ENCODE measurements around the gene ARID1A.

The ARID1A gene

DNA sequence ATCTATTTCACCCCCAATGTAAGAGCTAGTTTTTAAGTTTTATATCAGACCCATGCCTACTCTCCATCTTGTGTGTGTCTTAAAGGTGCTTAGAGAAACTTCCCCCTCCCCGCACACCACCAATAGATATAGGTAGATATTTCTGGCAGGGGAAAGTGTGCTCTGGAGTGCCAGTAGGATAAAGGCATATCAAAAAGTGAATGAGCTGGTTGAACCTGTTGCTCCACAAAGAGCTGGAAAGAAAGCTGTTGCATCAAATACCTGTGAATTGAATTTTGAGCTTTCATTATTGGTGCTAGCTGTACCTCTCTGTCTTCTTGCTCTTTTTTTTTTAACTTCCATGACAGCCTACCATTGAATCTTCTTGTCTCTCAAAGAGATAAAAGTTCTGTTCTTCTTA is 32.8 kb downstream of the ARID1A start:
- DNase-seq (ENCODE audit: low read depth), result no peak

DNA sequence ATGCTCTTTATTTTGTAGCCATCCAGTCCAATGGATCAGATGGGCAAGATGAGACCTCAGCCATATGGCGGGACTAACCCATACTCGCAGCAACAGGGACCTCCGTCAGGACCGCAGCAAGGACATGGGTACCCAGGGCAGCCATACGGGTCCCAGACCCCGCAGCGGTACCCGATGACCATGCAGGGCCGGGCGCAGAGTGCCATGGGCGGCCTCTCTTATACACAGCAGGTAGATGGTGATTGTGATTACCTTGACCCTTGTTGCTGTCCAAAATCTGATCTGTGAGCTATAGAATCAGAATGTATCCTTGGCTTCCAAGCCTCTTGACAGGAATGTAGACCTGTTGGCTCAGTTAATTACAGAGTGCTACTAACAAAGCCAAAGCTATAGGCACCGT is 33.8 kb downstream of the ARID1A start:
- no peak for DNase-seq (ENCODE audit: low read depth)

DNA sequence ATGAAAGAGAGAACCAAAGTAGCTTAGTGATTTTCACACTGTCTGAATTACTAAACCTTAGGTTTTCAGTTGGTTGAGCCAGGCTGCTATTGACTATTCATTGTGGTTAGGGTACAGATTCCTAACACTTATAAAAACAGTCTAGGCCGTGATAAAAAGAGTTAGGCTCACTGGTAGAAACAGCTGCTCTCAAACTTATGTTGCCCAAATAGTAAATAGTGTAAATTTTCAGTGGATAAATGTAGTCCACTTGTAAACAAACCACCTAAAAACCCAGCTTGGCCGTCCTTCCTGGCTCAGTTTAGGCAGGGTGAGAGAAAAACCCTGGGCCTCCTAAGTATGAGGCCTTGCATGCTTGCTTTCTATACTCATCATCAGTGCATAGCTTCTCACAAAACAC is 34.9 kb downstream of the ARID1A start:
- no peak for DNase-seq (ENCODE audit: low read depth)

GRCh38 chr1:26731233-26731902 is 35.6 kb downstream of the ARID1A start:
- no peak for DNase-seq (ENCODE audit: low read depth)

GRCh38 chr1:26733392-26733791 is 37.6 kb downstream of the ARID1A start:
- no peak for DNase-seq (ENCODE audit: low read depth)

- DNase-seq (ENCODE audit: low read depth), result no peak
These were observed 38.2 kb downstream of the ARID1A start for GRCh38 chr1:26733982-26734381.

DNA sequence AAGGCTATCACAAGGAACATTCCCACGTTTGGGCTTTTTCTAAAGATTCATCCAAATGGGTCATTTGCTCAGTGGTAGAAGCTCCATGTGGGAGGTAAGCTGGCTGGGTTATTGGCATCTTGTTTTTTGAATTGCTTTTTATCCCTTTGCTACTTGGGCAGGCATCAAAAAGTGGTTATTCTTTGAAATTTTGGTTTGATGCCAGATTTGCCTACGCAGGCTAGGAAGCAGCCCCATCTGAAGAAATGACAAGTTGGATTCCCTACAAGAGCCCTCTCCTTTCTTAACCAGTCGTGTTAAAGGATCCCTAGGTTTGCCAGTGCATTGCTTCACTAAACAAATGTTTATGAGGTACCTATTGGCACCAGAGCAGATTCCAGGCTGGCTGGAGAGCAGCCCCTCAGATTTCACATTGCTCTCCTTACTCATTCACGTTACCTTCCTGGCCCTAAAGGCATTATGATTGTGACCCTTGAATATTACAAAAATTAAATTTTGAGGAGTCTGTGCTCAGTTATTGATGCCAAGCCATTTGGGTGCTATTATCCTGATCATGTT is 38.8 kb downstream of the ARID1A start:
- no peak for DNase-seq (ENCODE audit: low read depth)

- no peak for DNase-seq (ENCODE audit: low read depth)
These were observed 43.6 kb downstream of the ARID1A start for GRCh38 chr1:26739329-26739914.

GRCh38 chr1:26740023-26740634 is 44.3 kb downstream of the ARID1A start:
- DNase-seq (ENCODE audit: low read depth), result no peak

- DNase-seq (ENCODE audit: low read depth), result no peak
These were observed 45.1 kb downstream of the ARID1A start for GRCh38 chr1:26740952-26741351.

- no peak for DNase-seq (ENCODE audit: low read depth)
These were observed 47.7 kb downstream of the ARID1A start for GRCh38 chr1:26743426-26744059.

- DNase-seq (ENCODE audit: low read depth), result peak; percentile 60
These were observed 48.5 kb downstream of the ARID1A start for GRCh38 chr1:26744075-26744959.

DNA sequence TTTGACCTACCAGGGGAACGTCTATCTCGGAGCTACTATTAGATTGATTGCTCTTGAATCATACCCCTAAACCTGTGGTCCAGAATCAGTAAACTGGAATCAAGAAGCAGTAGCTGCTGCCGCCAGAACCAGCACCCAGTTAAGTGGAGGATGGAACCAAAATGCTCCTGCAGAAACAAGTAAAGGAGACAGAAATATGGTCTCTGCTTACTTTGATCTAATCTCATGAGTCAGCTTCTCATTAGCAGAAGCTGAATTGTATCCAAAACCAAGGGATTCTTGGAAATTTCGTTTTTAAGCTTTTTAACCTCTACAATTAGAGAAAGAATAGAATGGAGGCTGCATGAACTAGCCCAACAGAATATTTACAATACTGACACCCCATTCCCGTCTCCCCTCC is 49.4 kb downstream of the ARID1A start:
- DNase-seq (ENCODE audit: low read depth), result no peak

DNA sequence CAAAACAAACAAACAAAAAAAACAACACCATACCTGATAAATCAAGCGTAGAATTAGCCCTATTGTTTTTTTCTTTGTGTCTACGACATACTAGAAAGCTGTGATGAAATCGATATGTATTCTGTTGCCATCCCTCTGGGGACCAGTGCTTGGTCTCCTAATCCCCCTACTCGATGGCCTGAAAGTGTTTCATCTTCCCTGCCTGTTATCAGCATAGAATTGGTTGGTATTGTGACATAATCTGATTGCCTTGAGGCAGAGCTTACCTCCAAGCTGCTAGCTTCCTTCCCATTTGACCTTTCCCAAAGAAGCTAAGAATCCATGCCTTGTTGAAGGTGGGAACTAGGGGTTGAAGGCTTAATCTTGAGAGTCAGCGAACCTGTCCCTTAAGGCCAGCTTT is 51.2 kb downstream of the ARID1A start:
- no peak for DNase-seq (ENCODE audit: low read depth)

- no peak for DNase-seq (ENCODE audit: low read depth)
These were observed 52.5 kb downstream of the ARID1A start for GRCh38 chr1:26748351-26748750.

GRCh38 chr1:26749458-26749857 is 53.6 kb downstream of the ARID1A start:
- DNase-seq (ENCODE audit: low read depth), result no peak

- no peak for DNase-seq (ENCODE audit: low read depth)
These were observed 54.6 kb downstream of the ARID1A start for GRCh38 chr1:26750428-26750827.

- DNase-seq (ENCODE audit: low read depth), result no peak
These were observed 56.7 kb downstream of the ARID1A start for GRCh38 chr1:26752519-26752918.

DNA sequence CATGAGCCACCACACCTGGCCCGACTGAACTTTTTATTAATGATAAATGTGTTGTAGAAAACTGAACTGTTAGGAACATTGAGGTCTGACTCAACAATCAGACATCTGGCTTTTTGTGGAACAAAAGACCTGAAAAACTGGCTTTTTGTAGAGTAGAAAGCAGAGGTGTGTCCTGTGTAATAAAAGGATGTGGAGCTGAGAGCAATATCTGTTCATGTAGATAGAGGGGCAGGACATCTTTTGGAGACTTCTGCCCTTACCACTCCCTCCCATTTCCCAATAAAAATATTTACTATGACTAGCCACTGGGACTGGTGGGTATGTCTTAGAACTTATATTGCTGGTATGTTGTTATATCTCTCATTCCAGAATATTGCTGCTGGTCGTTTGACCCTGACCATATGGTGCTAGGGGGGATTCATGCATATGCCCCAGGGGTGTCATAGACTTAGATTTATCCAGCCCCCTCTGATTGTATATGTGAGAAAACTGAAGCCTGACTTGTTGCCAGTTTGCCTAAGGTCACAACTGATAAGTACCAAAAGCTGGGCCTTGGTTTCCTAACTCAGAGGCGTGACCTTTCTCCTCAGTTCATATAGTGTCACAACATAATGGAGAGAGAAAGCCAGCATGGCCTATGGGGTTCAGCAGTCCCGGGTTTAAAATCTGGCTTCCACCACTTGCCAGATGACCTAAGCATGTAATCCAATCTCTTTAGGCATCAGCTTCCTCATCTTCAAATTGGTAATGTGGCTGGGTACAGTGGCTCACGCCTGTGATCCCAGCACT is 58.5 kb downstream of the ARID1A start:
- DNase-seq (ENCODE audit: low read depth), result no peak

DNA sequence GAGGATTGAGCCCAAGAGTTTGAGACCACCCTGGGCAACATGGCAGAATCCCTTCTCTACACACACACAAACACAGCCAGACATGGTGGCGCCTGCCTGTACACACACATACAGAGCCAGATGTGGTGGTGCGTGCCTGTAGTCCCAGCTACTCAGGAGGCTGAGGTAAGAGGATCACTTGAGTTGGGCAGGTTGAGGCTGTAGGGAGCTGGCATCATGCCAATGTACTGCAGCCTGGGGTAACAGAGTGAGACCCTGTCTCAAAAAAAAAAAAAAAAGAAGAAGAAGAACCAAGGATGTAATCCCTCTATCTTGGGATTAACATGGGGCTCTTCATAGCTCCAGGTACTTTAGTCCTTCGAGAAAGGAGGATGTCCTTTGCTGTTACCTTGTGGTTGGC is 62.5 kb downstream of the ARID1A start:
- no peak for DNase-seq (ENCODE audit: low read depth)

DNA sequence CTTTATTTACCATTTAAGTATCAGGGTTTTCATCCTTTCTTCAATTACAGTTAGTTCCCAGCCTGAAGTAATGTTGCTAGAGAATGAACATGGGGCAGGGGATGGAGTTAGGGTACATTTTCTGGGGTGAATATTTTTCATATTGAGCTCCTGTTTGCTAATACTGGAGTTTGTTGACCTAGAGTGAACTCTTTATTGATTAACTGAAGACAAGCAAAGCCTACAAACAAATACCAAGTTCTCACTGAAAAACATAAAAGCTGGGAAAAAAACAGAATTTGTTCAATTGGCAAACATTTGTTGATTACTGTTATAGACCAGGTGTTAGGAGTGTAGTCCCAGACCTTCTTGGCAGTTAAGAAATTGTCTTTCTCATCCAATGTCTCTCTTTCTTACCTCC is 63.7 kb downstream of the ARID1A start:
- no peak for DNase-seq (ENCODE audit: low read depth)
